Hepatocyte (in vitro differentiated cells): ENCODE data around the gene MRPL14. TPM values are rescaled to one million over a fixed set of nuclear protein-coding genes. Genes with fewer than 3 reads are reported as not detected.
A peak's percentile ranks its signal among the peaks of the same experiment; 100 is the strongest.
"Not testable (repeated sequence)": the region's sequence is repeated elsewhere in the genome, so short reads cannot be mapped to it uniquely, and the experiment has no call there.

Experiments used
- DNase-seq: peaks from one replicate; pipeline ENCODE4 v3.0.0-alpha.2; 2016; ENCODE audit warnings: low spot score
- H2AFZ ChIP-seq: fragments of 200-600 bp; sonication (generic); 2 replicates; pipeline ENCODE4 v1.6.0; 2016; ENCODE audit warnings: antibody characterized with exemption, mild to moderate bottlenecking
- H3K27ac ChIP-seq: fragments of 200-600 bp; sonication (generic); 2 replicates; pipeline ENCODE4 v1.5.1; 2016; ENCODE audit warnings: mild to moderate bottlenecking
- H3K27me3 ChIP-seq: fragments of 200-600 bp; sonication (generic); 2 replicates; pipeline ENCODE4 v1.6.1; 2016
- H3K36me3 ChIP-seq: fragments of 200-600 bp; sonication (generic); replicated peaks from 2 replicates; pipeline ENCODE4 v1.5.1; 2016; ENCODE audit warnings: low read depth; ENCODE audit not compliant: insufficient read depth
- H3K4me1 ChIP-seq: fragments of 200-600 bp; sonication (generic); 2 replicates; pipeline ENCODE4 v1.5.1; 2016; ENCODE audit warnings: mild to moderate bottlenecking, moderate library complexity; ENCODE audit not compliant: insufficient read depth
- H3K4me2 ChIP-seq: fragments of 200-600 bp; sonication (generic); 2 replicates; pipeline ENCODE4 v1.6.0; 2016
- H3K4me3 ChIP-seq: fragments of 200-600 bp; sonication (generic); 2 replicates; pipeline ENCODE4 v1.5.1; 2016; ENCODE audit warnings: mild to moderate bottlenecking
- H3K79me2 ChIP-seq: fragments of 200-600 bp; sonication (generic); 2 replicates; pipeline ENCODE4 v1.6.0; 2017; ENCODE audit warnings: mild to moderate bottlenecking
- H3K9me2 ChIP-seq: fragments of 200-600 bp; sonication (generic); replicated peaks from 2 replicates; pipeline ENCODE4 v1.6.0; 2017; ENCODE audit warnings: mild to moderate bottlenecking; ENCODE audit not compliant: insufficient read depth
- H3K9me3 ChIP-seq: fragments of 200-600 bp; sonication (generic); 2 replicates; pipeline ENCODE4 v1.5.1; 2016; ENCODE audit warnings: low read depth, mild to moderate bottlenecking
- H4K20me1 ChIP-seq: fragments of 200-600 bp; sonication (generic); 2 replicates; pipeline ENCODE4 v1.6.0; 2016; ENCODE audit warnings: mild to moderate bottlenecking; ENCODE audit not compliant: insufficient read depth, poor library complexity, severe bottlenecking
- EZH2 ChIP-seq: fragments of 200-600 bp; sonication (generic); IDR thresholded peaks from 2 replicates; pipeline ENCODE4 v1.6.1; 2016; ENCODE audit warnings: antibody characterized with exemption, mild to moderate bottlenecking, borderline replicate concordance
- EZH2phosphoT487 ChIP-seq: fragments of 200-600 bp; sonication (generic); IDR thresholded peaks from one replicate; pipeline ENCODE4 v1.6.1; 2018; ENCODE audit warnings: antibody characterized with exemption, mild to moderate bottlenecking, low read depth, moderate library complexity; ENCODE audit not compliant: unreplicated experiment, severe bottlenecking
- WGBS: methylation state at CpG from one replicate; pipeline ENCODE4 v1.1.6; 2016; ENCODE audit warnings: low lambda C conversion rate; ENCODE audit errors: missing lambda C conversion rate; 5-methylcytosine and 5-hydroxymethylcytosine counted together
- polyA plus RNA-seq: library from polyadenylated mRNA; unstranded; fragments of >200 nt; fragmentation: Nextera tagmentation; extraction: Ambion mirVana; gene quantifications from 2 replicates; pipeline ENCODE4 v1.2.1, GENCODE V29; 2016
- total RNA-seq: library from RNA; depleted of rRNA; stranded (reverse); fragments of >200 nt; gene quantifications from 2 replicates; pipeline ENCODE4 v1.2.3, GENCODE V29; 2014
- TF ChIP-seq, protein P1 (sequence below): fragments of 200-600 bp; sonication (generic); IDR thresholded peaks from 2 replicates; pipeline ENCODE4 v1.5.1; 2016; ENCODE audit warnings: antibody characterized with exemption, mild to moderate bottlenecking; ENCODE audit not compliant: poor library complexity

MRPL14 gene
- total and polyA plus RNA-seq, 2 experiments from 2014 or later = 58.3 to 124 TPM

DNA sequence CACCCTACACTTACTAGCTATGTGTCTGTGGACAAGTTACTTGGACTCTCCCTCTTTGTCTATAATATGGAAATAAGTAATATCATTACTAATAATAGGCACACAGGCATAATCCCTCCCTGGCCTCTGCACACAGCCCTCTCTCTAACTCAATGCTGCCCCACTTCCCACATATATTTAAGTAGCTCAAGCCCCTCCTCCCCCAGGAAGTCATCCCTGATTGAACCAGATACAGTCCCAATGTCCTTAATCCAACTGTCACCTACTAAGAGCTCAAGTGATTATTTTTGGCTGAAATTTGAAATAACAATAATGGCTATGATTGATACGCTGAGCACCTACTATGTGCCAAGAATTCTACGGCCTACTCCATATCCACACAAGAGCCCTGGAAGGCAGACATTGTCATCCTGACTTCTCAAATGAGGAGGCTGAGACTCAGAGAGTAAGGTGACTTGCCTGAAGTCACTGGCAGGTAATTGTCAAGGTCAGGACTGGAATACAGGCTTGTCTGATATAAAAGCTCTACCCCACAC lies 29.4 kb downstream of the MRPL14 start:
- no peak overlapping the region for H3K4me3 ChIP-seq
- no peaks in the 10 kb centered on the region for H4K20me1 ChIP-seq
- DNase-seq = no peak
- H3K79me2 ChIP-seq = no peaks in the 10 kb centered on the region
- no peak overlapping the region for H2AFZ ChIP-seq
- no peak overlapping the region for H3K27ac ChIP-seq
- no peaks in the 10 kb centered on the region for H3K9me3 ChIP-seq
- no peaks in the 10 kb centered on the region for H3K27me3 ChIP-seq
- H3K36me3 ChIP-seq = no peaks in the 10 kb centered on the region
- no peaks in the 10 kb centered on the region for H3K9me2 ChIP-seq
- 71% methylated on average over 2 of the region's 2 CpGs for WGBS
- no peak overlapping the region for H3K4me2 ChIP-seq
- TF ChIP-seq, protein P1, sequence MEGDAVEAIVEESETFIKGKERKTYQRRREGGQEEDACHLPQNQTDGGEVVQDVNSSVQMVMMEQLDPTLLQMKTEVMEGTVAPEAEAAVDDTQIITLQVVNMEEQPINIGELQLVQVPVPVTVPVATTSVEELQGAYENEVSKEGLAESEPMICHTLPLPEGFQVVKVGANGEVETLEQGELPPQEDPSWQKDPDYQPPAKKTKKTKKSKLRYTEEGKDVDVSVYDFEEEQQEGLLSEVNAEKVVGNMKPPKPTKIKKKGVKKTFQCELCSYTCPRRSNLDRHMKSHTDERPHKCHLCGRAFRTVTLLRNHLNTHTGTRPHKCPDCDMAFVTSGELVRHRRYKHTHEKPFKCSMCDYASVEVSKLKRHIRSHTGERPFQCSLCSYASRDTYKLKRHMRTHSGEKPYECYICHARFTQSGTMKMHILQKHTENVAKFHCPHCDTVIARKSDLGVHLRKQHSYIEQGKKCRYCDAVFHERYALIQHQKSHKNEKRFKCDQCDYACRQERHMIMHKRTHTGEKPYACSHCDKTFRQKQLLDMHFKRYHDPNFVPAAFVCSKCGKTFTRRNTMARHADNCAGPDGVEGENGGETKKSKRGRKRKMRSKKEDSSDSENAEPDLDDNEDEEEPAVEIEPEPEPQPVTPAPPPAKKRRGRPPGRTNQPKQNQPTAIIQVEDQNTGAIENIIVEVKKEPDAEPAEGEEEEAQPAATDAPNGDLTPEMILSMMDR = no peak
- no peak for TF ChIP-seq EZH2phosphoT487
- TF ChIP-seq EZH2 = no peak
- peaks cover 16% of the 10 kb centered on the region for H3K4me1 ChIP-seq

DNA sequence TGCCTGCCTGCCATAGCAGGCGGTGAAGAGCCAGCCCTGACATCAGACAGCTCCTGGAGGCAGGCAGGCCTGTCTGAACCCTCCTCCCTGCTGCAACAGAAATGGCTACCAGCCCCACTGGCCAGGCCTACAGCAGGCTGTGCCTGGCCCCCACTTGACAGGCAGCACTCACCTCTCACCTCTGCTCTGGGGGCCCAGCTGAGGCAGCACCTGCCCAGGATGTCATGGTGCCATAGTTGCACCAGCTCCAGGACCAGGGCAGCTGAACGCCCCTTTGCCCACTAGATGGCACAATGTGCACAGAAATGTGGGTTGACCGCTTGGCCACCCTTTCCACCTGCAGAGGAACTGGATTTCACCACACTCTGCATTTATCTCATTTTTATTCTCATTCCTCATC lies 30.6 kb downstream of the MRPL14 start:
- no peak overlapping the region for H3K4me2 ChIP-seq
- no peak overlapping the region for H2AFZ ChIP-seq
- WGBS = 56% methylated on average over 3 of the region's 3 CpGs
- TF ChIP-seq, protein P1 = peak; percentile 83
- TF ChIP-seq EZH2phosphoT487 = no peak
- H3K4me1 ChIP-seq = peaks cover 16% of the 10 kb centered on the region
- H3K9me2 ChIP-seq = no peaks in the 10 kb centered on the region
- no peaks in the 10 kb centered on the region for H3K27me3 ChIP-seq
- H3K27ac ChIP-seq = no peak overlapping the region
- no peak overlapping the region for H3K4me3 ChIP-seq
- H3K36me3 ChIP-seq = no peaks in the 10 kb centered on the region
- DNase-seq = peak; percentile 87
- H3K79me2 ChIP-seq = no peaks in the 10 kb centered on the region
- no peaks in the 10 kb centered on the region for H4K20me1 ChIP-seq
- no peaks in the 10 kb centered on the region for H3K9me3 ChIP-seq

DNA sequence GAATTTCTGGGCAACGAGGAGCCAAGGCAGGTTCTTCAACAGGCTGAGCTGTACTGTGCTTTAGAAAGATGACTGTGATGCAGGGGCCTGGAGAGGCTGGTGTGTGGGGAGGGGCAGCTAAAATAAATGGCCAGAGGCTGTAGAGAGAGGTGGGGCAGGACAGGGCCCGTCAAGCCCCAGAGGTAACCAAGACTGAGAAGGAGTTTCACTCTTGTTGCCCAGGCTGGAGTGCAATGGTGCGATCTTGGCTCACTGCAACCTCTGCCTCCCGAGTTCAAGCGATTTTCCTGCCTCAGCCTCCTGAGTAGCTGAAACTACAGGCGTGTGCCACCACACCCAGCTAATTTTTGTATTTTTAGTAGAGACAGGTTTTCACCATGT lies 32.0 kb downstream of the MRPL14 start:
- not testable (repeated sequence) for H3K4me3 ChIP-seq, H4K20me1 ChIP-seq, H3K9me3 ChIP-seq, DNase-seq, H3K27me3 ChIP-seq, H3K79me2 ChIP-seq, H3K9me2 ChIP-seq, H3K36me3 ChIP-seq, H2AFZ ChIP-seq, H3K4me2 ChIP-seq
- peaks cover 16% of the 10 kb centered on the region for H3K4me1 ChIP-seq
- H3K27ac ChIP-seq = peak overlapping the region; percentile 85
- 87% methylated on average over 6 of the region's 6 CpGs for WGBS

DNA sequence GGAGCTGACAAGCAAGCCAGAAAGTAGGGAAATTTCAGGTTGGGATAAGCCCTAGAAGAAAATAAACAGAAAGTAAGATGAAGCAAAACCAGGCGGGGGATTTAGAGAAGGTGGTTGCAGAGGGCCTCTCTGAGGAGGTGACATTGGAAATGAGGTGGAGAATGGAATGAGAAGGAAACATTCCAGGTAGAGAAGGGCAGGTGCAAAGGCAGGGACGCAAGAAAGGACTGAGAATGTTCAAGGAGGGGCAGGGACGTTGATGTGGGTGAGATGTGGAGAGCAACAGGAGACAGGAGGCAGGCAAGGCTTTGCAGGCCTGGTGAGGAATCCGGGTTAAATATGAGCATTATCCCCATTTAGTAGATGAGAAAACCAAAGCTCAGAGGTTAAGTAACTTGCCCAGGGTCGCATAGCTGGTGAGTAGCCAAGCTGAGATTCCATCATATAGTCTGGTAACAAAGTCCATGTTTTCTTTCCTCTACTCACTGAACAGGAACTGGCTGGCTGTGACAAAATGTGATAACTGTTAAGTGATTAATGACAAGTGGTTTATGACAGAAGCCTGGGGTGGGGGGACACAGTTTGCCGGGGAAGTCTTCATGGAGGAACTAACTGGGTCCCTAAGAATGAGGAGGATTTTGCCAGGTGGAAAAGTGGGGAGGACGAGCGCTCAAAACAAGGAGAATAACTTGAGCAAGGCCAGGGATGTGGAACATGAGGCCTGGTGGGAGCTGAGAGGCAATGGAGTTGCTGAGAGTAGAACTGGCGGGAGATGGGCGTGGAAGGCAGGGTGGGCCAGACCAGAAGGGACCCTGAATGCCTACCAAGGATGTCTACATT lies 32.6 kb downstream of the MRPL14 start:
- 86% methylated on average over 10 of the region's 10 CpGs for WGBS

More for the DNA sequence above, 32.6 kb downstream of the MRPL14 start:
- Histone ChIP-seq H3K4me2 (peak overlapping the region; percentile 25), H3K4me1 (peaks cover 16% of the 10 kb centered on the region), H4K20me1 (no peaks in the 10 kb centered on the region), H2AFZ (no peak overlapping the region), H3K27ac (peak overlapping the region; percentile 85), H3K36me3 (no peaks in the 10 kb centered on the region), H3K9me3 (no peaks in the 10 kb centered on the region), H3K27me3 (no peaks in the 10 kb centered on the region), H3K79me2 (no peaks in the 10 kb centered on the region), H3K4me3 (no peak overlapping the region), H3K9me2 (no peaks in the 10 kb centered on the region)
- DNase-seq = peak; percentile 64
- TF ChIP-seq EZH2 (no peak), EZH2phosphoT487 (no peak)
- TF ChIP-seq, protein P1 = no peak
